Mucosa of descending colon (tissue), 3 donors: Measurements from ENCODE around the gene CFAP90. TPM values are rescaled to one million over a fixed set of nuclear protein-coding genes. Genes with fewer than 3 reads are reported as not detected.

Source experiments
- ATAC-seq: fragments of 200-7000 bp; cut with Tn5 transposase; one replicate; pipeline ENCODE4 v1.9.1; 2020; ENCODE audit warnings: mild to moderate bottlenecking, moderate library complexity
- DNase-seq, 3 donors: peaks; one replicate each; pipeline ENCODE4 v3.0.0-alpha.2; 2020
- H3K36me3 ChIP-seq: fragments of 200-600 bp; one replicate; pipeline ENCODE4 v1.8.0; 2021; ENCODE audit warnings: low read depth, mild to moderate bottlenecking
- H3K4me1 ChIP-seq: fragments of 200-600 bp; one replicate; pipeline ENCODE4 v1.8.0; 2021; ENCODE audit warnings: low read depth, mild to moderate bottlenecking
- H3K4me3 ChIP-seq: fragments of 200-600 bp; one replicate; pipeline ENCODE4 v1.8.0; 2021; ENCODE audit warnings: mild to moderate bottlenecking
- H3K9me3 ChIP-seq: fragments of 200-600 bp; one replicate; pipeline ENCODE4 v1.8.0; 2021; ENCODE audit warnings: mild to moderate bottlenecking
- CTCF ChIP-seq: fragments of 200-600 bp; IDR thresholded peaks from one replicate; pipeline ENCODE4 v1.8.0; 2022; ENCODE audit warnings: antibody characterized with exemption, mild to moderate bottlenecking
- intact Hi-C, 2 donors: fragments of 100-400 bp; cut with DNase I in 1 of 2; cut with micrococcal nuclease in 1 of 2; formaldehyde crosslinking; loops; one replicate each; pipeline versions ENCODE4 v1.11.0 to v1.11.1; 2022; cut with DNase I, micrococcal nuclease
- total RNA-seq, 3 donors: library from RNA; stranded (reverse); fragmentation: NEBNext Ultra II Directional in 2 of 3; extraction: Animal tissue kit (Norgen Biotek cat#: 25700) in 2 of 3; gene quantifications; one replicate each; pipeline versions ENCODE4 v1.2.1 to v1.2.4, GENCODE V29; 2021 to 2023
- donor health status: DM: no; HTN: no; CAD: no; lungs with moderate emphysema.
- donor health status: DM: no; HTN: no; CAD: no.
- donor health status: DM: no; HTN: yes; CAD: no.

CFAP90 gene
- total RNA-seq, 3 donors from 2014 or later: not detected

GRCh38 chr5:7811715-7812114 is 39.2 kb downstream of the CFAP90 start:
- Histone ChIP-seq H3K4me1 (no peaks in the 10 kb centered on the region), H3K4me3 (no peak overlapping the region), H3K9me3 (no peaks in the 10 kb centered on the region), H3K36me3 (no peaks in the 10 kb centered on the region)
- DNase-seq: no peak
- no peak for TF ChIP-seq CTCF
- ATAC-seq: no peak
- intact Hi-C loops: no loop called here

GRCh38 chr5:7808998-7809397 is 41.9 kb downstream of the CFAP90 start:
- no peaks in the 10 kb centered on the region for H3K9me3 ChIP-seq
- ATAC-seq: no peak
- intact Hi-C loops: no loop called here
- H3K4me3 ChIP-seq: no peak overlapping the region
- DNase-seq: no peak
- no peaks in the 10 kb centered on the region for H3K4me1 ChIP-seq
- TF ChIP-seq CTCF: no peak
- no peaks in the 10 kb centered on the region for H3K36me3 ChIP-seq

GRCh38 chr5:7805379-7805778 is 45.6 kb downstream of the CFAP90 start:
- no peak for DNase-seq
- no peak overlapping the region for H3K4me3 ChIP-seq
- intact Hi-C loops: no loop called here
- no peaks in the 10 kb centered on the region for H3K4me1 ChIP-seq
- ATAC-seq: no peak
- H3K36me3 ChIP-seq: no peaks in the 10 kb centered on the region
- no peaks in the 10 kb centered on the region for H3K9me3 ChIP-seq
- TF ChIP-seq CTCF: no peak

- Histone ChIP-seq H3K4me1 (no peaks in the 10 kb centered on the region), H3K4me3 (no peak overlapping the region), H3K9me3 (no peaks in the 10 kb centered on the region), H3K36me3 (no peaks in the 10 kb centered on the region)
- TF ChIP-seq CTCF: no peak
- DNase-seq (no peak), ATAC-seq (no peak)
- intact Hi-C loops: no loop called here
These were observed 47.0 kb downstream of the CFAP90 start for GRCh38 chr5:7803937-7804336.

- no peak for ATAC-seq
These were observed 48.1 kb downstream of the CFAP90 start for GRCh38 chr5:7802855-7803254.

More at GRCh38 chr5:7802855-7803254, 48.1 kb downstream of the CFAP90 start:
- Histone ChIP-seq H3K9me3 (no peaks in the 10 kb centered on the region), H3K4me1 (no peaks in the 10 kb centered on the region), H3K4me3 (no peak overlapping the region), H3K36me3 (no peaks in the 10 kb centered on the region)
- DNase-seq: no peak
- intact Hi-C loops: no loop called here
- TF ChIP-seq CTCF: no peak
